Lung (tissue), 12 donors: Measurements from ENCODE around the gene HNF1A. TPM values are rescaled to one million over a fixed set of nuclear protein-coding genes. Genes with fewer than 3 reads are reported as not detected.

ENCODE experiments used
- ATAC-seq: fragments of 200-7000 bp; cut with Tn5 transposase; one replicate; pipeline ENCODE4 v1.9.1; 2020; ENCODE audit warnings: moderate number of reproducible peaks; ENCODE audit not compliant: insufficient read depth, low FRiP score
- DNase-seq, 3 donors: peaks; one replicate each; pipeline ENCODE4 v3.0.0-alpha.2; 2013 to 2017
- H3K27ac ChIP-seq, 2 donors: one replicate each; pipeline ENCODE4 v1.5.1; 2013; ENCODE audit warnings: mild to moderate bottlenecking in 2 of 2, moderate library complexity in 2 of 2, control low read depth in 1 of 2, inconsistent platforms in 1 of 2, low read depth in 1 of 2, low read length in 1 of 2
- H3K27me3 ChIP-seq, 3 donors: one replicate each; pipeline ENCODE4 v1.5.1; 2013; ENCODE audit warnings: low read length in 2 of 3; ENCODE audit not compliant: control insufficient read depth in 3 of 3, insufficient read depth in 3 of 3
- H3K36me3 ChIP-seq, 4 donors: one replicate each; pipeline ENCODE4 v1.5.1; 2013; ENCODE audit warnings: low read length in 4 of 4, mild to moderate bottlenecking in 1 of 4, moderate library complexity in 1 of 4; ENCODE audit not compliant: control insufficient read depth in 4 of 4, insufficient read depth in 4 of 4
- H3K4me1 ChIP-seq, 5 donors: one replicate each; pipeline ENCODE4 v1.5.1; 2013; ENCODE audit warnings: low read length in 5 of 5, mild to moderate bottlenecking in 2 of 5, moderate library complexity in 1 of 5; ENCODE audit not compliant: control insufficient read depth in 5 of 5, insufficient read depth in 5 of 5
- H3K4me3 ChIP-seq: one replicate; pipeline ENCODE4 v1.5.1; 2013; ENCODE audit warnings: mild to moderate bottlenecking, control low read depth, moderate library complexity
- H3K9ac ChIP-seq, 2 donors: one replicate each; pipeline ENCODE4 v1.5.1; 2013; ENCODE audit warnings: low read length in 2 of 2, control low read depth in 1 of 2; ENCODE audit not compliant: insufficient read depth in 1 of 2
- H3K9me3 ChIP-seq, 4 donors: one replicate each; pipeline ENCODE4 v1.5.1; 2013; ENCODE audit warnings: low read length in 3 of 4, mild to moderate bottlenecking in 1 of 4, moderate library complexity in 1 of 4; ENCODE audit not compliant: control insufficient read depth in 4 of 4, insufficient read depth in 3 of 4
- CTCF ChIP-seq: IDR thresholded peaks from 2 replicates; pipeline ENCODE4 v1.5.1; 2012; ENCODE audit warnings: mild to moderate bottlenecking; ENCODE audit errors: control extremely low read depth, extremely low read depth
- WGBS, 2 donors: extraction: QIAGEN DNeasy Blood & Tissue Kit; methylation state at CpG; one replicate each; pipeline ENCODE4 v1.1.7; 2013; 5-methylcytosine and 5-hydroxymethylcytosine counted together
- polyA plus RNA-seq, 2 donors: library from polyadenylated mRNA; stranded (reverse); fragments of 200-250 nt; gene quantifications; one replicate each; pipeline ENCODE4 v1.2.1, GENCODE V29; 2013
- total RNA-seq, 2 donors: library from RNA; depleted of rRNA in 1 of 2; stranded (reverse); fragments of >200 nt in 1 of 2; gene quantifications; one replicate each; pipeline ENCODE4 v1.2.1, GENCODE V29; 2014 to 2021
- donor health status: control.
- donor health status: control.
- donor health status: Bipolar disorder and iron deficiency.
- donor health status: healthy.
- donor health status: DM: yes; HTN: yes; CAD: no.

HNF1A gene
- total and polyA plus RNA-seq, 4 donors = 0.06 to 0.52 (median 0.27) TPM

- Histone ChIP-seq H3K27me3 (no peaks in the 10 kb centered on the region), H3K36me3 (no peaks in the 10 kb centered on the region), H3K4me1 (no peaks in the 10 kb centered on the region), H3K4me3 (no peak overlapping the region), H3K9me3 (peaks cover 0 to 7% (median 1%) of the 10 kb centered on the region in 4 donors), H3K9ac (no peak overlapping the region), H3K27ac (no peak overlapping the region)
- no peak for TF ChIP-seq CTCF
- DNase-seq (no peak), ATAC-seq (no peak)
- 78 to 81% methylated on average over 4 of the region's 4 CpGs for WGBS, 2 donors
Observed at GRCh38 chr12:120955232-120955631, 23.1 kb upstream of the HNF1A start.

- H3K9me3 ChIP-seq = peaks cover 0 to 5% (median 1%) of the 10 kb centered on the region in 4 donors
- WGBS, 2 donors = 72 to 83% methylated on average over 5 of the region's 5 CpGs
- H3K27me3 ChIP-seq = no peaks in the 10 kb centered on the region
- no peak for TF ChIP-seq CTCF
- H3K27ac ChIP-seq = no peak overlapping the region
- H3K4me1 ChIP-seq = no peaks in the 10 kb centered on the region
- DNase-seq (no peak), ATAC-seq (no peak)
- no peak overlapping the region for H3K4me3 ChIP-seq
- H3K36me3 ChIP-seq = no peaks in the 10 kb centered on the region
- no peak overlapping the region for H3K9ac ChIP-seq
Observed at GRCh38 chr12:120956579-120957300, 21.6 kb upstream of the HNF1A start.

- Histone ChIP-seq H3K4me1 (no peaks in the 10 kb centered on the region), H3K4me3 (no peak overlapping the region), H3K9me3 (peaks cover 0 to 5% (median 1%) of the 10 kb centered on the region in 4 donors), H3K27me3 (no peaks in the 10 kb centered on the region), H3K9ac (no peak overlapping the region), H3K27ac (no peak overlapping the region), H3K36me3 (no peaks in the 10 kb centered on the region)
- ATAC-seq (no peak), DNase-seq (no peak)
- TF ChIP-seq CTCF = no peak
- 80 to 91% methylated on average over 13 of the region's 13 CpGs for WGBS, 2 donors
Observed at GRCh38 chr12:120959111-120959878, 19.0 kb upstream of the HNF1A start.
